Small intestine (tissue), 7 donors: ENCODE results near the gene ARRDC2. TPM values are rescaled to one million over a fixed set of nuclear protein-coding genes. Genes with fewer than 3 reads are reported as not detected.

Experiments used
- DNase-seq, 2 donors: peaks; one replicate each; pipeline versions ENCODE4 v3.0.0 to v3.0.0-alpha.2; 2013
- FAIRE-seq: peaks from 2 replicates; lab custom pipeline; 2012; peaks lifted over from hg19 to GRCh38; lab: Jason Lieb, UNC
- H3K27ac ChIP-seq, 3 donors: one replicate each; pipeline ENCODE4 v1.5.1; 2013; ENCODE audit warnings: low read length in 2 of 3, mild to moderate bottlenecking in 2 of 3, control low read depth in 1 of 3, inconsistent platforms in 1 of 3, low read depth in 1 of 3, moderate library complexity in 1 of 3
- H3K27me3 ChIP-seq, 3 donors: one replicate each; pipeline ENCODE4 v1.6.1; 2013; ENCODE audit warnings: low read length in 3 of 3, inconsistent platforms in 1 of 3; ENCODE audit not compliant: control insufficient read depth in 3 of 3, insufficient read depth in 3 of 3
- H3K36me3 ChIP-seq, 3 donors: one replicate each; pipeline ENCODE4 v1.6.1; 2013; ENCODE audit warnings: low read length in 3 of 3, inconsistent platforms in 1 of 3, low read depth in 1 of 3, mild to moderate bottlenecking in 1 of 3, moderate library complexity in 1 of 3; ENCODE audit not compliant: control insufficient read depth in 3 of 3, insufficient read depth in 2 of 3
- H3K4me1 ChIP-seq, 3 donors: one replicate each; pipeline ENCODE4 v1.6.1; 2013; ENCODE audit warnings: low read length in 2 of 3, inconsistent platforms in 1 of 3, low read depth in 1 of 3, mild to moderate bottlenecking in 1 of 3, moderate library complexity in 1 of 3; ENCODE audit not compliant: control insufficient read depth in 3 of 3, insufficient read depth in 2 of 3
- H3K4me3 ChIP-seq, 3 donors: one replicate each; pipeline ENCODE4 v1.5.1; 2013; ENCODE audit warnings: low read length in 3 of 3, control low read depth in 1 of 3, inconsistent platforms in 1 of 3, low read depth in 1 of 3, mild to moderate bottlenecking in 1 of 3, moderate library complexity in 1 of 3
- H3K9me3 ChIP-seq, 2 donors: one replicate each; pipeline ENCODE4 v1.6.1; 2013; ENCODE audit warnings: low read depth in 1 of 2, low read length in 1 of 2; ENCODE audit not compliant: control insufficient read depth in 2 of 2, insufficient read depth in 1 of 2
- WGBS, 3 donors: extraction: QIAGEN DNeasy Blood & Tissue Kit; methylation state at CpG; one replicate each; pipeline ENCODE4 v1.1.7; 2013; 5-methylcytosine and 5-hydroxymethylcytosine counted together
- polyA plus RNA-seq, 4 donors: library from polyadenylated mRNA; stranded (reverse) in 3 of 4; unstranded in 1 of 4; fragments of 200-250 nt in 3 of 4; fragments of 120-200 nt in 1 of 4; gene quantifications; one replicate each; pipeline versions ENCODE4 v1.2.1 to v1.2.3, GENCODE V29; 2013
- donor health status: healthy with polysubstance abuse.
- donor health status: control.
- donor health status: control.
- donor health status: Bipolar disorder and iron deficiency.
- donor health status: healthy.

Gene ARRDC2
- polyA plus RNA-seq, 4 donors = 6.9 to 31.5 (median 28.4) TPM

GRCh38 chr19:17968362-17968761 is 39.6 kb upstream of the ARRDC2 start:
- Histone ChIP-seq H3K9me3 (no peaks in the 10 kb centered on the region), H3K4me1 (peaks cover 0 to 18% (median 0%) of the 10 kb centered on the region in 3 donors), H3K27me3 (peaks cover 0 to 24% (median 11%) of the 10 kb centered on the region in 3 donors), H3K27ac (no peak overlapping the region), H3K4me3 (no peak overlapping the region), H3K36me3 (no peaks in the 10 kb centered on the region)
- FAIRE-seq (no peak), DNase-seq (no peak)
- 50 to 70% (median 58%) methylated on average over 4 of the region's 4 CpGs for WGBS, 3 donors

- FAIRE-seq (no peak), DNase-seq (no peak)
- H3K27ac ChIP-seq = no peak overlapping the region
- H3K36me3 ChIP-seq = no peaks in the 10 kb centered on the region
- 82 to 85% (median 85%) methylated on average over 18 to 19 of the region's 19 CpGs for WGBS, 3 donors
- H3K4me3 ChIP-seq = no peak overlapping the region
- no peaks in the 10 kb centered on the region for H3K9me3 ChIP-seq
- H3K27me3 ChIP-seq = peaks cover 0 to 24% (median 11%) of the 10 kb centered on the region in 3 donors
- H3K4me1 ChIP-seq = peaks cover 0 to 18% (median 0%) of the 10 kb centered on the region in 3 donors
Measured at GRCh38 chr19:17969096-17969792, 38.7 kb upstream of the ARRDC2 start.

GRCh38 chr19:17972230-17972629 is 35.7 kb upstream of the ARRDC2 start:
- FAIRE-seq = no peak
- Histone ChIP-seq H3K36me3 (no peaks in the 10 kb centered on the region), H3K4me1 (peaks cover 0 to 5% (median 0%) of the 10 kb centered on the region in 3 donors), H3K9me3 (no peaks in the 10 kb centered on the region), H3K27ac (no peak overlapping the region), H3K27me3 (peaks cover 0 to 15% (median 2%) of the 10 kb centered on the region in 3 donors), H3K4me3 (no peak overlapping the region)
- DNase-seq = no peak
- WGBS, 3 donors = 54 to 76% (median 64%) methylated on average over 1 of the region's 1 CpG

- WGBS, 3 donors = 89 to 94% (median 92%) methylated on average over 19 to 23 of the region's 23 CpGs
- FAIRE-seq (no peak), DNase-seq (no peak)
- H3K36me3 ChIP-seq = no peaks in the 10 kb centered on the region
- no peak overlapping the region for H3K4me3 ChIP-seq
- H3K4me1 ChIP-seq = no peaks in the 10 kb centered on the region
- H3K9me3 ChIP-seq = no peaks in the 10 kb centered on the region
- peaks cover 0 to 4% (median 0%) of the 10 kb centered on the region in 3 donors for H3K27me3 ChIP-seq
- no peak overlapping the region for H3K27ac ChIP-seq
Measured at GRCh38 chr19:17973759-17974158, 34.2 kb upstream of the ARRDC2 start.

- WGBS, 3 donors = 78 to 85% (median 82%) methylated on average over 6 of the region's 6 CpGs
- Histone ChIP-seq H3K4me1 (no peaks in the 10 kb centered on the region), H3K27me3 (no peaks in the 10 kb centered on the region), H3K27ac (no peak overlapping the region), H3K9me3 (no peaks in the 10 kb centered on the region), H3K4me3 (no peak overlapping the region), H3K36me3 (no peaks in the 10 kb centered on the region)
- FAIRE-seq (no peak), DNase-seq (no peak)
Measured at GRCh38 chr19:17974551-17974950, 33.4 kb upstream of the ARRDC2 start.

GRCh38 chr19:17975032-17975431 is 32.9 kb upstream of the ARRDC2 start:
- Histone ChIP-seq H3K4me1 (no peaks in the 10 kb centered on the region), H3K27me3 (no peaks in the 10 kb centered on the region), H3K4me3 (no peak overlapping the region), H3K36me3 (no peaks in the 10 kb centered on the region), H3K9me3 (no peaks in the 10 kb centered on the region), H3K27ac (no peak overlapping the region)
- FAIRE-seq (no peak), DNase-seq (no peak)
- 82 to 89% (median 86%) methylated on average over 4 to 8 of the region's 8 CpGs for WGBS, 3 donors

GRCh38 chr19:17977021-17977420 is 30.9 kb upstream of the ARRDC2 start:
- 69 to 81% (median 73%) methylated on average over 4 of the region's 4 CpGs for WGBS, 3 donors
- Histone ChIP-seq H3K4me3 (no peak overlapping the region), H3K27me3 (no peaks in the 10 kb centered on the region), H3K9me3 (no peaks in the 10 kb centered on the region), H3K4me1 (no peaks in the 10 kb centered on the region), H3K27ac (no peak overlapping the region), H3K36me3 (no peaks in the 10 kb centered on the region)
- no peak for DNase-seq
- no peak for FAIRE-seq

- DNase-seq (no peak), FAIRE-seq (no peak)
- WGBS, 3 donors = 25 to 67% (median 37%) methylated on average over 7 of the region's 7 CpGs
- Histone ChIP-seq H3K4me3 (no peak overlapping the region), H3K36me3 (peaks cover 0 to 3% (median 0%) of the 10 kb centered on the region in 3 donors), H3K27me3 (no peaks in the 10 kb centered on the region), H3K9me3 (no peaks in the 10 kb centered on the region), H3K27ac (no peak overlapping the region), H3K4me1 (no peaks in the 10 kb centered on the region)
Measured at GRCh38 chr19:17977488-17977887, 30.5 kb upstream of the ARRDC2 start.
